HFF-Myc (cell line): ENCODE measurements around the gene ING3.
"Not testable (repeated sequence)": the region's sequence is repeated elsewhere in the genome, so short reads cannot be mapped to it uniquely, and the experiment has no call there.

Experiments used
- DNase-seq: peaks from one replicate; pipeline ENCODE4 v3.0.0-alpha.2; 2011; ENCODE audit warnings: low read depth; ENCODE audit errors: extremely low read depth
- H3K4me3 ChIP-seq: replicated peaks from 2 replicates; pipeline ENCODE4 v1.5.1; 2011; ENCODE audit warnings: low read depth, mild to moderate bottlenecking, control low read depth, low read length
- CTCF ChIP-seq: IDR thresholded peaks from 2 replicates; pipeline ENCODE4 v1.5.1; 2012; ENCODE audit warnings: mild to moderate bottlenecking, low read depth, low read length, control low read depth; ENCODE audit errors: missing control alignments

Gene ING3

GRCh38 chr7:121002757-121003200 is 52.2 kb downstream of the ING3 start:
- TF ChIP-seq CTCF = no peak
- H3K4me3 ChIP-seq = no peak overlapping the region
- no peak for DNase-seq

- DNase-seq = no peak
Observed at GRCh38 chr7:121003986-121004685, 53.6 kb downstream of the ING3 start.

GRCh38 chr7:121005058-121005457 is 54.5 kb downstream of the ING3 start:
- DNase-seq, H3K4me3 ChIP-seq: not testable (repeated sequence)

More at GRCh38 chr7:121003986-121004685, 53.6 kb downstream of the ING3 start:
- H3K4me3 ChIP-seq = no peak overlapping the region
- no peak for TF ChIP-seq CTCF

GRCh38 chr7:121005996-121006584 is 55.5 kb downstream of the ING3 start:
- DNase-seq = no peak
- TF ChIP-seq CTCF = no peak
- H3K4me3 ChIP-seq = no peak overlapping the region

- DNase-seq = no peak
- no peak overlapping the region for H3K4me3 ChIP-seq
- TF ChIP-seq CTCF = no peak
Observed at GRCh38 chr7:121006711-121007315, 56.2 kb downstream of the ING3 start.

- TF ChIP-seq CTCF = no peak
- no peak for DNase-seq
- no peak overlapping the region for H3K4me3 ChIP-seq
Observed at GRCh38 chr7:121008816-121009215, 58.2 kb downstream of the ING3 start.

- DNase-seq = no peak
- no peak overlapping the region for H3K4me3 ChIP-seq
- TF ChIP-seq CTCF = no peak
Observed at GRCh38 chr7:121011401-121011800, 60.8 kb downstream of the ING3 start.
